HG03045 (cell line): ENCODE data around the gene LRP10.
"Not testable (repeated sequence)": the region's sequence is repeated elsewhere in the genome, so short reads cannot be mapped to it uniquely, and the experiment has no call there.

Experiments used
- ATAC-seq: cut with Tn5 transposase; IDR thresholded peaks from one replicate; pipeline ENCODE4 v1.9.1; 2021; ENCODE audit warnings: mild to moderate bottlenecking, moderate library complexity; ENCODE audit not compliant: unreplicated experiment

The LRP10 gene

GRCh38 chr14:22871224-22872032 lies at the start of gene LRP10:
Gene LRP10 (plus strand): TSS chr14:22871740. CDS start chr14:22872304, 564 bp downstream.
- ATAC-seq: peak; percentile 83

- ATAC-seq: no peak
These were observed 49.4 kb upstream of the LRP10 start for GRCh38 chr14:22822016-22822570.

- ATAC-seq: no peak
These were observed 48.9 kb upstream of the LRP10 start for GRCh38 chr14:22822571-22823098.

- no peak for ATAC-seq
These were observed 46.7 kb upstream of the LRP10 start for GRCh38 chr14:22824711-22825359.

- ATAC-seq: not testable (repeated sequence)
These were observed 42.4 kb upstream of the LRP10 start for GRCh38 chr14:22829076-22829660.

- ATAC-seq: peak; percentile 82
These were observed 41.7 kb upstream of the LRP10 start, which contains the start of gene MRPL52 for GRCh38 chr14:22829661-22830442. Gene MRPL52 (plus strand): TSS chr14:22829887. CDS start chr14:22829913, 26 bp downstream.

GRCh38 chr14:22830443-22831010 lies 41.0 kb upstream of the LRP10 start:
- ATAC-seq: no peak

- no peak for ATAC-seq
These were observed 36.0 kb upstream of the LRP10 start for GRCh38 chr14:22835505-22835904.

- no peak for ATAC-seq
These were observed 35.0 kb upstream of the LRP10 start, which contains the start of gene MMP14 for GRCh38 chr14:22836301-22837113. Gene MMP14 (plus strand): TSS chr14:22836585. CDS start chr14:22836818, 233 bp downstream.

- no peak for ATAC-seq
These were observed 34.3 kb upstream of the LRP10 start for GRCh38 chr14:22837114-22837749.

GRCh38 chr14:22837750-22838538 lies 33.6 kb upstream of the LRP10 start:
- ATAC-seq: no peak

GRCh38 chr14:22838631-22839041 lies 32.9 kb upstream of the LRP10 start:
- ATAC-seq: no peak

GRCh38 chr14:22839159-22839779 lies 32.3 kb upstream of the LRP10 start:
- no peak for ATAC-seq

- no peak for ATAC-seq
These were observed 30.2 kb upstream of the LRP10 start for GRCh38 chr14:22841311-22841710.

GRCh38 chr14:22841769-22842168 lies 29.8 kb upstream of the LRP10 start:
- ATAC-seq: no peak

GRCh38 chr14:22842211-22843122 lies 29.1 kb upstream of the LRP10 start:
- ATAC-seq: no peak
